NCI-H187 treated with DMSO at 0.1 percent for 48 hours (cell line): ENCODE data around the gene EDEM1.

ENCODE experiments used
- DNase-seq: peaks from one replicate; lab custom pipeline; 2025; lab: John Stamatoyannopoulos, UW

EDEM1 gene

GRCh38 chr3:5198986-5199731 lies 11.7 kb downstream of the EDEM1 start:
- DNase-seq = no peak

GRCh38 chr3:5201536-5201935 lies 14.0 kb downstream of the EDEM1 start:
- DNase-seq = no peak

- DNase-seq = no peak
These were observed 14.7 kb downstream of the EDEM1 start for GRCh38 chr3:5202222-5202621.

- DNase-seq = no peak
These were observed 17.8 kb downstream of the EDEM1 start for GRCh38 chr3:5205165-5205941.

GRCh38 chr3:5210926-5211325 lies 23.4 kb downstream of the EDEM1 start:
- DNase-seq = no peak

- DNase-seq = no peak
These were observed 25.4 kb downstream of the EDEM1 start for GRCh38 chr3:5212628-5213573.

GRCh38 chr3:5213574-5213966 lies 26.1 kb downstream of the EDEM1 start:
- no peak for DNase-seq

GRCh38 chr3:5214352-5214751 lies 26.8 kb downstream of the EDEM1 start:
- DNase-seq = no peak

- peak; percentile 29 for DNase-seq
These were observed 30.5 kb downstream of the EDEM1 start for GRCh38 chr3:5217824-5218595.

GRCh38 chr3:5218815-5219214 lies 31.3 kb downstream of the EDEM1 start:
- no peak for DNase-seq

GRCh38 chr3:5219216-5219615 lies 31.7 kb downstream of the EDEM1 start:
- DNase-seq = no peak

GRCh38 chr3:5220193-5220592 lies 32.7 kb downstream of the EDEM1 start:
- DNase-seq = no peak

GRCh38 chr3:5220667-5221431 lies 33.3 kb downstream of the EDEM1 start:
- no peak for DNase-seq

GRCh38 chr3:5221701-5222100 lies 34.2 kb downstream of the EDEM1 start:
- no peak for DNase-seq

- no peak for DNase-seq
These were observed 34.9 kb downstream of the EDEM1 start for GRCh38 chr3:5222283-5223005.

- no peak for DNase-seq
These were observed 39.3 kb downstream of the EDEM1 start for GRCh38 chr3:5226783-5227182.

GRCh38 chr3:5227812-5228211 lies 40.3 kb downstream of the EDEM1 start:
- no peak for DNase-seq

- DNase-seq = no peak
These were observed 41.9 kb downstream of the EDEM1 start for GRCh38 chr3:5229414-5229813.

GRCh38 chr3:5231074-5231473 lies 43.6 kb downstream of the EDEM1 start:
- no peak for DNase-seq

GRCh38 chr3:5231487-5231886 lies 44.0 kb downstream of the EDEM1 start:
- DNase-seq = no peak
